Panc1 (cell line): ENCODE results near the gene CD300LF.

Experiments
- POLR2AphosphoS5 ChIP-seq: IDR thresholded peaks from 2 replicates; pipeline ENCODE4 v1.6.1; 2012; ENCODE audit warnings: mild to moderate bottlenecking, low read depth, low read length, moderate library complexity
- SIN3A ChIP-seq: IDR thresholded peaks from 2 replicates; pipeline ENCODE4 v1.6.1; 2012; ENCODE audit warnings: low read depth, mild to moderate bottlenecking, low read length, moderate library complexity, borderline replicate concordance; ENCODE audit not compliant: insufficient read depth
- TCF7L2 ChIP-seq: IDR thresholded peaks from 2 replicates; pipeline ENCODE4 v1.6.1; 2011; ENCODE audit warnings: mild to moderate bottlenecking, low read depth, low read length, inconsistent platforms
- TF ChIP-seq, protein P1 (sequence below), 2 experiments: IDR thresholded peaks; 2 replicates each; pipeline ENCODE4 v1.6.1; 2011 to 2012; ENCODE audit warnings: low read depth in 2 of 2, control low read depth in 1 of 2, low read length in 1 of 2, mild to moderate bottlenecking in 1 of 2, moderate library complexity in 1 of 2; ENCODE audit not compliant: insufficient read depth in 1 of 2
- TF ChIP-seq, protein P2 (sequence below): fragments of 450-650 bp; IDR thresholded peaks from 2 replicates; pipeline ENCODE4 v1.5.1; 2017; ENCODE audit warnings: mild to moderate bottlenecking

DNA sequence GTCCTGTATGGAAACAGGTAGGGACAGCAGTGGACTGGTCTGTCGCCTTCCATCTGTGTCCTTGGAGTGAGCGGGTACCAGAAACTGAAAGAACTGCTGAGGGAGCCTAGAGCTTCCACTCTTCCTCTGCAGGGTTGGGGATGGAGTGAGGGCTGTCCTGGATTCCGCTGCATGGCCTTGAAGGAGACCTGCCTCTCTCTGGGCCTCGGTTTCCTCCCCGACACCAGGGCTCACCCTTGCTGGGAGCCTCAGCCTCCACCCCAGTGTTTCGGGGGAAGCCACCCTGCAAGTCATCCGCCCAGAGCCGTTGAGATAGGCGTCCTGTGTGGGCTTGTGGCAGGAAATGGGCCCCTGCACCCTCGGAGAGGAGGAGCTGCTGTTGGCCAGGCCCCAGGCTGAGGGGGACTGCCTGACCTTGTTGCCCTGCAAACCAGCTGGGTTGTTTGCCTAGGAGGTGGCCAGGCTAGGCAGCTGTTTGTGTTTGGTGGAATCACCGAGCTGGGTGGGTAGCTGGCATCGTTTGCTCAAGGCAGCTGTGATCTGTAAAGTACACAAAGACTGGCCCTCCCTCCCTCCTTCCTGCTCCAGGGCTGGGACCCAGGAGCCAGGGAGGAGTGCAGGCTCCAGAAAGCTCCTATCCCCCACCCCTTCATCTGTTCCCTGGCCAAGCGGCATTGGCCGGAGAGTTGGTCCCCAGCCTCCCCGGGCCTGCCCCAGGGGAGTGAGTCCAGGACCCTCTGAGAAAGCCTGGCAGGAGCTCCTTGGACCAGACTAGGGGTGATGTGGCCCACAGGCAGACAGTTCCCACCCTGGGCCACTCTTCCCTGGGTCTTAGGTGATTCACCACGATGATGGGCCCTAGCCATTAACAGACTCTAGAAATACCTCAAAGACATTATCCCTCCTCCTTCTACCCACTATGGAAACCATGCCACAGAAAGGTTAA lies 25.6 kb upstream of the CD300LF start:
- TF ChIP-seq, protein P1, sequence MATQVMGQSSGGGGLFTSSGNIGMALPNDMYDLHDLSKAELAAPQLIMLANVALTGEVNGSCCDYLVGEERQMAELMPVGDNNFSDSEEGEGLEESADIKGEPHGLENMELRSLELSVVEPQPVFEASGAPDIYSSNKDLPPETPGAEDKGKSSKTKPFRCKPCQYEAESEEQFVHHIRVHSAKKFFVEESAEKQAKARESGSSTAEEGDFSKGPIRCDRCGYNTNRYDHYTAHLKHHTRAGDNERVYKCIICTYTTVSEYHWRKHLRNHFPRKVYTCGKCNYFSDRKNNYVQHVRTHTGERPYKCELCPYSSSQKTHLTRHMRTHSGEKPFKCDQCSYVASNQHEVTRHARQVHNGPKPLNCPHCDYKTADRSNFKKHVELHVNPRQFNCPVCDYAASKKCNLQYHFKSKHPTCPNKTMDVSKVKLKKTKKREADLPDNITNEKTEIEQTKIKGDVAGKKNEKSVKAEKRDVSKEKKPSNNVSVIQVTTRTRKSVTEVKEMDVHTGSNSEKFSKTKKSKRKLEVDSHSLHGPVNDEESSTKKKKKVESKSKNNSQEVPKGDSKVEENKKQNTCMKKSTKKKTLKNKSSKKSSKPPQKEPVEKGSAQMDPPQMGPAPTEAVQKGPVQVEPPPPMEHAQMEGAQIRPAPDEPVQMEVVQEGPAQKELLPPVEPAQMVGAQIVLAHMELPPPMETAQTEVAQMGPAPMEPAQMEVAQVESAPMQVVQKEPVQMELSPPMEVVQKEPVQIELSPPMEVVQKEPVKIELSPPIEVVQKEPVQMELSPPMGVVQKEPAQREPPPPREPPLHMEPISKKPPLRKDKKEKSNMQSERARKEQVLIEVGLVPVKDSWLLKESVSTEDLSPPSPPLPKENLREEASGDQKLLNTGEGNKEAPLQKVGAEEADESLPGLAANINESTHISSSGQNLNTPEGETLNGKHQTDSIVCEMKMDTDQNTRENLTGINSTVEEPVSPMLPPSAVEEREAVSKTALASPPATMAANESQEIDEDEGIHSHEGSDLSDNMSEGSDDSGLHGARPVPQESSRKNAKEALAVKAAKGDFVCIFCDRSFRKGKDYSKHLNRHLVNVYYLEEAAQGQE (IDR thresholded peaks at IDR 0.05; ENCODE audit: insufficient read depth in 1 of 2, low read depth in 2 of 2, low read length in 1 of 2), result no peak
- TF ChIP-seq, protein P2, sequence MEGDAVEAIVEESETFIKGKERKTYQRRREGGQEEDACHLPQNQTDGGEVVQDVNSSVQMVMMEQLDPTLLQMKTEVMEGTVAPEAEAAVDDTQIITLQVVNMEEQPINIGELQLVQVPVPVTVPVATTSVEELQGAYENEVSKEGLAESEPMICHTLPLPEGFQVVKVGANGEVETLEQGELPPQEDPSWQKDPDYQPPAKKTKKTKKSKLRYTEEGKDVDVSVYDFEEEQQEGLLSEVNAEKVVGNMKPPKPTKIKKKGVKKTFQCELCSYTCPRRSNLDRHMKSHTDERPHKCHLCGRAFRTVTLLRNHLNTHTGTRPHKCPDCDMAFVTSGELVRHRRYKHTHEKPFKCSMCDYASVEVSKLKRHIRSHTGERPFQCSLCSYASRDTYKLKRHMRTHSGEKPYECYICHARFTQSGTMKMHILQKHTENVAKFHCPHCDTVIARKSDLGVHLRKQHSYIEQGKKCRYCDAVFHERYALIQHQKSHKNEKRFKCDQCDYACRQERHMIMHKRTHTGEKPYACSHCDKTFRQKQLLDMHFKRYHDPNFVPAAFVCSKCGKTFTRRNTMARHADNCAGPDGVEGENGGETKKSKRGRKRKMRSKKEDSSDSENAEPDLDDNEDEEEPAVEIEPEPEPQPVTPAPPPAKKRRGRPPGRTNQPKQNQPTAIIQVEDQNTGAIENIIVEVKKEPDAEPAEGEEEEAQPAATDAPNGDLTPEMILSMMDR, result no peak
- no peak for TF ChIP-seq POLR2AphosphoS5
- TF ChIP-seq SIN3A, result no peak
- TF ChIP-seq TCF7L2, result no peak
